K562 (cell line): ENCODE measurements around the gene RASL10B. TPM values are rescaled to one million over a fixed set of nuclear protein-coding genes. Genes with fewer than 3 reads are reported as not detected.
A peak's percentile ranks its signal among the peaks of the same experiment; 100 is the strongest.

Source experiments
- BHLHE40 ChIP-seq: IDR thresholded peaks from 2 replicates; pipeline ENCODE4 v1.6.1; 2011; ENCODE audit warnings: low read length, improper control_type of control experiment
- CBX8 ChIP-seq: fragments of 200-600 bp; sonication (generic); IDR thresholded peaks from 2 replicates; pipeline ENCODE4 v1.6.1; 2012; ENCODE audit warnings: borderline replicate concordance, mixed run types, low read depth, mild to moderate bottlenecking, moderate library complexity, mixed read lengths, low read length, control low read depth, inconsistent platforms; ENCODE audit not compliant: poor library complexity, severe bottlenecking; ENCODE audit errors: extremely low read depth
- HDAC1 ChIP-seq, 2 experiments: fragments of 450-650 bp; IDR thresholded peaks; 2 replicates each; pipeline ENCODE4 v1.6.1; 2016 to 2017; ENCODE audit warnings: inconsistent platforms in 1 of 2, mild to moderate bottlenecking in 1 of 2, moderate library complexity in 1 of 2
- HDAC3 ChIP-seq: fragments of 450-650 bp; IDR thresholded peaks from 2 replicates; pipeline ENCODE4 v1.6.1; 2018; ENCODE audit warnings: borderline replicate concordance, mild to moderate bottlenecking, moderate library complexity; ENCODE audit not compliant: partially characterized antibody
- HMG20B ChIP-seq: fragments of 250-450 bp; sonication (Bioruptor Pico); IDR thresholded peaks from 2 replicates; pipeline ENCODE4 v1.5.0; 2021; ENCODE audit warnings: mild to moderate bottlenecking
- LCOR ChIP-seq: sonication (generic); formaldehyde crosslinking; IDR thresholded peaks from 2 replicates; pipeline ENCODE4 v1.8.0; 2022; ENCODE audit warnings: mild to moderate bottlenecking, missing genetic modification reagents
- MITF ChIP-seq: IDR thresholded peaks from 2 replicates; pipeline ENCODE4 v1.6.1; 2014; ENCODE audit warnings: antibody characterized with exemption
- MTA2 ChIP-seq: fragments of 450-650 bp; IDR thresholded peaks from 2 replicates; pipeline ENCODE4 v1.6.1; 2016; ENCODE audit warnings: low read depth
- MTF1 ChIP-seq: fragments of 250-450 bp; sonication (Bioruptor Pico); IDR thresholded peaks from 2 replicates; pipeline ENCODE4 v1.9.0; 2021; ENCODE audit warnings: moderate library complexity, mild to moderate bottlenecking, inconsistent platforms, borderline replicate concordance
- NFIC ChIP-seq: fragments of 450-650 bp; IDR thresholded peaks from 2 replicates; pipeline ENCODE4 v1.6.1; 2017; ENCODE audit warnings: mild to moderate bottlenecking, inconsistent platforms
- NFYB ChIP-seq: IDR thresholded peaks from 2 replicates; pipeline ENCODE4 v1.6.1; 2011; ENCODE audit warnings: mild to moderate bottlenecking, moderate library complexity; ENCODE audit not compliant: insufficient read length; ENCODE audit errors: extremely low read depth
- NONO ChIP-seq, 2 experiments: fragments of 200-400 bp in 1 of 2; fragments of 450-650 bp in 1 of 2; formaldehyde crosslinking in 1 of 2; IDR thresholded peaks; 2 replicates each; pipeline ENCODE4 v1.6.1; 2017; ENCODE audit warnings: low read depth in 2 of 2, mild to moderate bottlenecking in 2 of 2, moderate library complexity in 2 of 2, low read length in 1 of 2
- POLR3G ChIP-seq: IDR thresholded peaks from 2 replicates; pipeline ENCODE4 v1.6.1; 2011; ENCODE audit not compliant: insufficient read length, insufficient replicate concordance; ENCODE audit errors: extremely low read depth
- SOX6 ChIP-seq: fragments of 450-650 bp; IDR thresholded peaks from 2 replicates; pipeline ENCODE4 v1.6.1; 2014; ENCODE audit warnings: mild to moderate bottlenecking
- TGIF2 ChIP-seq: sonication (generic); formaldehyde crosslinking; IDR thresholded peaks from 2 replicates; pipeline ENCODE4 v1.8.1; 2022; ENCODE audit warnings: mild to moderate bottlenecking, missing genetic modification reagents, moderate library complexity
- XRCC3 ChIP-seq: fragments of 450-650 bp; IDR thresholded peaks from 2 replicates; pipeline ENCODE4 v1.6.1; 2017; ENCODE audit warnings: mild to moderate bottlenecking, moderate library complexity
- ZNF3 ChIP-seq: fragments of 250-450 bp; sonication (Bioruptor Pico); IDR thresholded peaks from 2 replicates; pipeline ENCODE4 v1.5.0; 2021; ENCODE audit warnings: mild to moderate bottlenecking, moderate library complexity
- ZNF407 ChIP-seq: fragments of 450-650 bp; IDR thresholded peaks from 2 replicates; pipeline ENCODE4 v1.6.1; 2016; ENCODE audit warnings: low read depth
- ZNF507 ChIP-seq: conservative IDR thresholded peaks from 2 replicates; pipeline ENCODE4 v1.6.1; 2017; ENCODE audit warnings: missing genetic modification characterization, missing compliant biosample characterization
- polyA plus RNA-seq, 8 experiments: library from polyadenylated mRNA; depleted of rRNA in 4 of 8; stranded (reverse) in 5 of 8; unstranded in 3 of 8; fragments of >200 nt; fragmentation: Nextera tagmentation in 2 of 8; fragmentation: Illumina TruSeq in 1 of 8; extraction: Ambion mirVana in 2 of 8; extraction: Trizol in 1 of 8; gene quantifications; 2 replicates each; pipeline versions ENCODE4 v1.2.1 to v1.2.3, GENCODE V29; 2011 to 2014; ENCODE audit warnings: inconsistent platforms in 1 of 8, missing spikeins in 1 of 8
- total RNA-seq, 7 experiments: library from RNA; depleted of rRNA in 6 of 7; stranded (reverse); fragments of >200 nt in 6 of 7; fragmentation: Illumina TruSeq in 2 of 7; extraction: Trizol in 2 of 7; gene quantifications; 2 replicates each; pipeline versions ENCODE4 v1.2.1 to v1.2.3, GENCODE V29; 2011 to 2021; ENCODE audit warnings: low replicate concordance in 1 of 7

The RASL10B gene
- total and polyA plus RNA-seq, 9 of the 15 experiments (the other 6 are each of a cell fraction or from before 2014, with no cell fraction given): 0.04 to 0.31 (median 0.14) TPM; not detected in 2

GRCh38 chr17:35764123-35764991 is 32.9 kb downstream of the RASL10B start (continued):
- TF ChIP-seq ZNF3 (no peak), MTA2 (no peak), MITF (no peak), NFYB (no peak), MTF1 (CRISPR knock-in tag) (no peak), ZNF407 (no peak), XRCC3 (no peak), CBX8 (no peak), SOX6 (peak; percentile 35; the same call in 1 of the 2 replicates), BHLHE40 (peak; percentile 65), HMG20B (no peak), LCOR (no peak), NFIC (peak; percentile 38; the same call in 1 of the 2 replicates), HDAC1 (IDR thresholded peaks at IDR 0.05) (peak in 1 of 2 experiments; percentile 44; a peak in 1 of 4 replicates), NONO (IDR thresholded peaks at IDR 0.05; ENCODE audit: low read depth in 2 of 2, low read length in 1 of 2) (peak in 1 of 2 experiments; percentile 65; a peak in 1 of 4 replicates), POLR3G (no peak), TGIF2 (CRISPR knock-in tag) (no peak), HDAC3 (no peak), ZNF507 (tag) (no peak)
